SU-DHL-6 (cell line): Measurements from ENCODE around the gene LTO1.

ENCODE experiments used
- H2AFZ ChIP-seq: fragments of 200-600 bp; sonication (generic); 2 replicates; pipeline ENCODE4 v1.6.1; 2014; ENCODE audit warnings: low read depth, mild to moderate bottlenecking, moderate library complexity, mixed read lengths, antibody characterized with exemption, low read length; ENCODE audit not compliant: severe bottlenecking
- H3F3A ChIP-seq: fragments of 200-600 bp; shearing (Covaris generic); 2 replicates; pipeline ENCODE4 v1.6.0; 2016; ENCODE audit warnings: antibody characterized with exemption, mild to moderate bottlenecking; ENCODE audit not compliant: insufficient read depth
- H3K27ac ChIP-seq: fragments of 200-600 bp; sonication (generic); 2 replicates; pipeline ENCODE4 v1.5.1; 2016; ENCODE audit warnings: low read depth, mild to moderate bottlenecking, low read length, moderate library complexity, mixed read lengths
- H3K27me3 ChIP-seq: fragments of 200-600 bp; sonication (generic), shearing (Covaris generic); 2 replicates; pipeline ENCODE4 v1.6.0; 2014; ENCODE audit warnings: mild to moderate bottlenecking, low read length
- H3K36me3 ChIP-seq: fragments of 200-600 bp; sonication (generic); 2 replicates; pipeline ENCODE4 v1.6.1; 2014; ENCODE audit warnings: mild to moderate bottlenecking, low read length, mixed read lengths
- H3K4me2 ChIP-seq: fragments of 300-600, 200-600 bp; shearing (Covaris generic), sonication (generic); 2 replicates; pipeline ENCODE4 v1.6.0; 2014; ENCODE audit warnings: low read length, low read depth, mild to moderate bottlenecking; ENCODE audit not compliant: poor library complexity, severe bottlenecking
- H3K4me3 ChIP-seq: fragments of 200-600 bp; sonication (generic); 2 replicates; pipeline ENCODE4 v1.5.1; 2014; ENCODE audit warnings: antibody characterized with exemption, low read length, mild to moderate bottlenecking, mixed read lengths; ENCODE audit not compliant: insufficient read depth, poor library complexity, severe bottlenecking
- H3K79me2 ChIP-seq: fragments of 200-600 bp; sonication (generic); 2 replicates; pipeline ENCODE4 v1.6.1; 2014; ENCODE audit warnings: mild to moderate bottlenecking, low read length, moderate library complexity; ENCODE audit not compliant: insufficient read depth
- H3K9ac ChIP-seq: fragments of 200-600 bp; sonication (generic); 2 replicates; pipeline ENCODE4 v1.7.0; 2014; ENCODE audit warnings: mild to moderate bottlenecking, low read length
- H3K9me2 ChIP-seq: fragments of 200-600 bp; sonication (generic); replicated peaks from 2 replicates; pipeline ENCODE4 v1.6.1; 2014; ENCODE audit warnings: low read length; ENCODE audit not compliant: insufficient read depth
- H3K9me3 ChIP-seq: fragments of 200-600 bp; sonication (generic); 2 replicates; pipeline ENCODE4 v1.6.1; 2014; ENCODE audit warnings: low read length, mixed read lengths; ENCODE audit not compliant: insufficient read depth
- H4K20me1 ChIP-seq: fragments of 200-600 bp; sonication (generic); 2 replicates; pipeline ENCODE4 v1.6.1; 2014; ENCODE audit warnings: low read depth, mild to moderate bottlenecking, antibody characterized with exemption, low read length, moderate library complexity, mixed read lengths
- EZH2phosphoT487 ChIP-seq: fragments of 200-600 bp; sonication (generic), shearing (Covaris generic); conservative IDR thresholded peaks from 2 replicates; pipeline ENCODE4 v1.6.1; 2018; ENCODE audit warnings: mild to moderate bottlenecking, antibody characterized with exemption, low read length, moderate library complexity, mixed read lengths
- TF ChIP-seq, protein P1 (sequence below): fragments of 200-600 bp; sonication (generic); IDR thresholded peaks from one replicate; pipeline ENCODE4 v1.5.1; 2017; ENCODE audit warnings: antibody characterized with exemption, mild to moderate bottlenecking, low read length, moderate library complexity; ENCODE audit not compliant: insufficient read depth, poor library complexity, severe bottlenecking

LTO1 gene

DNA sequence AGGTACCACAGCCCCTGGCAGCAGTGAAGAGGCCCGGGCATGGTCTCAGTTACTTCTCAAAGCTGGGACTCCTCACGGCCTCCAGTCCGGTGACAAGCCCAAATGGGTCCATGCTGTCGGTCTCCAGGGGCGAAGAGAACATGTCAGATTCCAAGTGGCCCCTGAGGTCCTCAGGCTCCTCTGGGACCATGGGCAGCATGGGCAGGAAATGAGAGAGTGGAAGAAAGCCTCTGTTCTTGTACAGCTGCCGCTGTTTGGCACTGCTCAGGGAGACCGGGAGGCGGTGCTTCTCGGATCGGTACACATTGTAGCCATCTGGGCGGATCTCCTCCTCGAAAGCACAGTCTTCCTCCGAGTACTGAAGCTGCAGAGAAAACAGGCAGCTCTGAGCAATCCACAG, 24.1 kb upstream of the LTO1 start:
- Histone ChIP-seq H3K4me2 (no peak overlapping the region), H3K9me3 (no peaks in the 10 kb centered on the region), H3K9ac (no peak overlapping the region), H3K9me2 (no peaks in the 10 kb centered on the region), H4K20me1 (no peaks in the 10 kb centered on the region), H2AFZ (no peak overlapping the region), H3K36me3 (no peaks in the 10 kb centered on the region), H3K79me2 (no peaks in the 10 kb centered on the region), H3F3A (no peaks in the 10 kb centered on the region), H3K4me3 (no peak overlapping the region), H3K27me3 (no peaks in the 10 kb centered on the region), H3K27ac (no peak overlapping the region)
- no peak for TF ChIP-seq EZH2phosphoT487
- TF ChIP-seq, protein P1, sequence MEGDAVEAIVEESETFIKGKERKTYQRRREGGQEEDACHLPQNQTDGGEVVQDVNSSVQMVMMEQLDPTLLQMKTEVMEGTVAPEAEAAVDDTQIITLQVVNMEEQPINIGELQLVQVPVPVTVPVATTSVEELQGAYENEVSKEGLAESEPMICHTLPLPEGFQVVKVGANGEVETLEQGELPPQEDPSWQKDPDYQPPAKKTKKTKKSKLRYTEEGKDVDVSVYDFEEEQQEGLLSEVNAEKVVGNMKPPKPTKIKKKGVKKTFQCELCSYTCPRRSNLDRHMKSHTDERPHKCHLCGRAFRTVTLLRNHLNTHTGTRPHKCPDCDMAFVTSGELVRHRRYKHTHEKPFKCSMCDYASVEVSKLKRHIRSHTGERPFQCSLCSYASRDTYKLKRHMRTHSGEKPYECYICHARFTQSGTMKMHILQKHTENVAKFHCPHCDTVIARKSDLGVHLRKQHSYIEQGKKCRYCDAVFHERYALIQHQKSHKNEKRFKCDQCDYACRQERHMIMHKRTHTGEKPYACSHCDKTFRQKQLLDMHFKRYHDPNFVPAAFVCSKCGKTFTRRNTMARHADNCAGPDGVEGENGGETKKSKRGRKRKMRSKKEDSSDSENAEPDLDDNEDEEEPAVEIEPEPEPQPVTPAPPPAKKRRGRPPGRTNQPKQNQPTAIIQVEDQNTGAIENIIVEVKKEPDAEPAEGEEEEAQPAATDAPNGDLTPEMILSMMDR, result no peak

DNA sequence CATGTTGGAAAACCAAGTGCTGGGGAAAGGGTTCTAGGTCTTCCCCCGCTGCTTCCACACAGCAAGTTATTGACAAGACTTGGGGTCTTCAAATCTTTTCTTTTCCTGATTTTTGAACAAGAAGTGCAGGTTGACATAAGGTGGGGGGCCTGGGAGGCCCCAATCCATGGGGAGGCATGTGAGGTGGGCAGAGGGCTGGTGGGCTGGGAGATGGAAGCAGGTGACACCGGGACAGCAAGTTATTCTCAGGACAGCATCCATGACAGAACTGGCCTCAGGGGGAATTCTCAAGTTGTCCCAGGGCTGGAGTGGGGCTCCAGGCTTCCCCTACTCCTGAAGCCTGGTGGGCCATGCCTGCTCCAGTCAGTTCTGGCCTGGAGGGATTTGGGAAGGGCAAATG, 23.2 kb upstream of the LTO1 start:
- no peak overlapping the region for H3K27ac ChIP-seq
- H3K9me2 ChIP-seq, result no peaks in the 10 kb centered on the region
- H3K9ac ChIP-seq, result no peak overlapping the region
- no peaks in the 10 kb centered on the region for H4K20me1 ChIP-seq
- no peak overlapping the region for H2AFZ ChIP-seq
- H3K27me3 ChIP-seq, result no peaks in the 10 kb centered on the region
- no peaks in the 10 kb centered on the region for H3K79me2 ChIP-seq
- H3K36me3 ChIP-seq, result no peaks in the 10 kb centered on the region
- no peak overlapping the region for H3K4me3 ChIP-seq
- H3F3A ChIP-seq, result no peaks in the 10 kb centered on the region
- no peak overlapping the region for H3K4me2 ChIP-seq
- no peaks in the 10 kb centered on the region for H3K9me3 ChIP-seq
- TF ChIP-seq, protein P1, result no peak
- no peak for TF ChIP-seq EZH2phosphoT487

GRCh38 chr11:69697861-69698260, 22.7 kb upstream of the LTO1 start:
- Histone ChIP-seq H3K36me3 (no peaks in the 10 kb centered on the region), H3F3A (no peaks in the 10 kb centered on the region), H3K9me2 (no peaks in the 10 kb centered on the region), H3K79me2 (no peaks in the 10 kb centered on the region), H3K4me3 (no peak overlapping the region), H3K9me3 (no peaks in the 10 kb centered on the region), H2AFZ (no peak overlapping the region), H3K9ac (no peak overlapping the region), H3K27ac (no peak overlapping the region), H3K27me3 (no peaks in the 10 kb centered on the region), H3K4me2 (no peak overlapping the region), H4K20me1 (no peaks in the 10 kb centered on the region)
- no peak for TF ChIP-seq EZH2phosphoT487
- TF ChIP-seq, protein P1, result no peak

- no peak overlapping the region for H2AFZ ChIP-seq
- no peak overlapping the region for H3K9ac ChIP-seq
- H3K4me3 ChIP-seq, result no peak overlapping the region
- H3K27me3 ChIP-seq, result no peaks in the 10 kb centered on the region
- TF ChIP-seq, protein P1, result no peak
- no peak for TF ChIP-seq EZH2phosphoT487
- H3F3A ChIP-seq, result no peaks in the 10 kb centered on the region
- H3K4me2 ChIP-seq, result no peak overlapping the region
- no peaks in the 10 kb centered on the region for H3K79me2 ChIP-seq
- no peaks in the 10 kb centered on the region for H3K9me2 ChIP-seq
- no peak overlapping the region for H3K27ac ChIP-seq
- H3K9me3 ChIP-seq, result no peaks in the 10 kb centered on the region
- H4K20me1 ChIP-seq, result no peaks in the 10 kb centered on the region
- no peaks in the 10 kb centered on the region for H3K36me3 ChIP-seq
Measured at GRCh38 chr11:69697469-69697843, 22.3 kb upstream of the LTO1 start.
